Choroid plexus epithelial cell (primary cell): ENCODE results near the gene LYG2.
"Not testable (repeated sequence)": the region's sequence is repeated elsewhere in the genome, so short reads cannot be mapped to it uniquely, and the experiment has no call there.

ENCODE experiments used
- DNase-seq: peaks from one replicate; pipeline ENCODE4 v3.0.0-alpha.2; 2010; ENCODE audit warnings: low read depth
- H3K4me3 ChIP-seq: 2 replicates; pipeline ENCODE4 v1.5.1; 2011; ENCODE audit warnings: low read depth, mild to moderate bottlenecking, control low read depth, low read length, moderate library complexity
- CTCF ChIP-seq: conservative IDR thresholded peaks from 2 replicates; pipeline ENCODE4 v1.5.1; 2011; ENCODE audit warnings: low read depth, mild to moderate bottlenecking, control low read depth, inconsistent platforms, low read length, moderate library complexity

The LYG2 gene

DNA sequence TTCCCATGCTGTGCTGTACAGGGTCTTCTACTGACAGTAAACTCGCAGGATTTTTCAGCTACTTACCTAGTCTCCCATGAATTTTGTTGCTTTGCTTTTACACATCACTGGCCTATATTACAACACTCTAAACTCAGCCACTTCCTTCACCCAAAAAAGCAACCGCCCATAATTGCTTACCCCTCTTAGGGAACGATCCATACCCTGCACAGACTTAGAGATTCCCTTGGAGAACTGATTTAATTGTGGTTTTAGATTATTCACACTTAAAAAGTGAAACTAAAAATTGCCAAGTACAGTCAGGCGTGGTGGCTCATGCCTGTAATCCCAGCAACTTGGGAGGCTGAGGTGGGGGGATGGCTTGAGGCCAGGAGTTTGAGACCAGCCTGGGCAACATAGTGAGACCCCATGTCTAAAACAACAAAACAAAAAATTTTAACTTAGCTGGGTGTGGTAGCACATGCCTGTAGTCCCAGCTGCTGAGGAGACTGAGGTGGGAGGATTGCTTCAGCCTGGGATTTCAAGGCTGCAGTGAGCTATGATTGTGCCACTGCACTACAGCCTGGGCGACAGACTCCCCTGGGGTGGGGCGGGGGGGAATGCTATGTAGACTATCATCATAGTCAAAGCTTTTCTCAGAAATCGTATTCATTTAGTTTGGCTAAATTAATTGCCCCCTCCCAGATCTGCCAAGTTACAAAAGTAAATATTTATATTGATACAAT lies 55.2 kb downstream of the LYG2 start:
- no peak for DNase-seq
- TF ChIP-seq CTCF, result no peak
- H3K4me3 ChIP-seq, result no peak overlapping the region

GRCh38 chr2:99198103-99198841 lies 57.2 kb downstream of the LYG2 start:
- H3K4me3 ChIP-seq, result no peak overlapping the region
- DNase-seq, result no peak
- TF ChIP-seq CTCF, result no peak

DNA sequence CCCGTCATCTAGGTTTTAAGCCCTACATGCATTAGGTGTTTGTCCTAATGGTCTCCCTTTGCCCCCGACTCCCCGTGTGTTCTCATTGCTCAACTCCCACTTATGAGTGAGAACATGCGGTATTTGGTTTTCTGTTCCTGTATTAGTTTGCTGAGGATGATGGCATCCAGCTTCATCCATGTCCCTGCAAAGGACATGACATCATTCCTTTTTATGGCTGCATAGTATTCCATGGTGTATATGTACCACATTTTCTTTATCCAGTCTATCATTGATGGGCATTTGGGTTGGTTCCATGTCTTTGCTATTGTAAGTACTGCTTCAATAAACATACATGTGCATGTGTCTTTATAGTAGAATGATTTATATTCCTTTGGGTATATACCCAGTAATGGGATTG lies 63.1 kb downstream of the LYG2 start:
- not testable (repeated sequence) for DNase-seq, H3K4me3 ChIP-seq
